GM23338 (cell line): Measurements from ENCODE around the gene FOXK2. TPM values are rescaled to one million over a fixed set of nuclear protein-coding genes. Genes with fewer than 3 reads are reported as not detected.

Experiments used
- ATAC-seq: fragments of 200-7000 bp; cut with Tn5 transposase; 3 replicates; pipeline ENCODE4 v1.9.1; 2020
- DNase-seq: peaks from one replicate; pipeline ENCODE4 v3.0.0-alpha.2; 2015; ENCODE audit warnings: low spot score
- H2AFZ ChIP-seq: fragments of 200-600 bp; sonication (generic); 2 replicates; pipeline ENCODE4 v1.8.0; 2016; ENCODE audit warnings: antibody characterized with exemption, mild to moderate bottlenecking, moderate library complexity
- H3F3A ChIP-seq: fragments of 200-600 bp; sonication (generic); replicated peaks from 2 replicates; pipeline ENCODE4 v1.8.0; 2017; ENCODE audit warnings: antibody characterized with exemption, mixed run types, low read depth
- H3K27ac ChIP-seq: fragments of 200-600 bp; sonication (generic); 2 replicates; pipeline ENCODE4 v1.6.1; 2016; ENCODE audit warnings: low read depth
- H3K27me3 ChIP-seq: fragments of 200-600 bp; sonication (generic); 2 replicates; pipeline ENCODE4 v1.8.0; 2016; ENCODE audit warnings: mild to moderate bottlenecking, mixed run types, moderate library complexity; ENCODE audit not compliant: insufficient read depth
- H3K36me3 ChIP-seq: fragments of 200-600 bp; sonication (generic); 2 replicates; pipeline ENCODE4 v1.8.0; 2016; ENCODE audit warnings: mild to moderate bottlenecking; ENCODE audit not compliant: insufficient read depth
- H3K4me1 ChIP-seq: fragments of 200-600 bp; sonication (generic); 2 replicates; pipeline ENCODE4 v1.8.0; 2016; ENCODE audit warnings: mild to moderate bottlenecking, moderate library complexity; ENCODE audit not compliant: insufficient read depth
- H3K4me2 ChIP-seq: fragments of 200-600 bp; sonication (generic); 2 replicates; pipeline ENCODE4 v1.7.1; 2017; ENCODE audit warnings: mixed run types
- H3K4me3 ChIP-seq: fragments of 200-600 bp; sonication (generic); 2 replicates; pipeline ENCODE4 v1.6.1; 2016; ENCODE audit warnings: mixed run types
- H3K79me2 ChIP-seq: fragments of 200-600 bp; sonication (generic); replicated peaks from 2 replicates; pipeline ENCODE4 v1.8.0; 2017; ENCODE audit warnings: mild to moderate bottlenecking; ENCODE audit not compliant: insufficient read depth
- H3K9me2 ChIP-seq: fragments of 200-600 bp; sonication (generic); 2 replicates; pipeline ENCODE4 v1.8.0; 2017; ENCODE audit not compliant: insufficient read depth
- H4K20me1 ChIP-seq: fragments of 200-600 bp; sonication (generic); replicated peaks from 2 replicates; pipeline ENCODE4 v1.8.0; 2017; ENCODE audit warnings: mild to moderate bottlenecking; ENCODE audit not compliant: insufficient read depth
- H3K27ac Mint-ChIP-seq: 2 replicates; pipeline ENCODE4 v1.8.0; 2020; ENCODE audit warnings: inconsistent platforms, mild to moderate bottlenecking, moderate library complexity, mixed read lengths
- H3K27me3 Mint-ChIP-seq: 3 replicates; pipeline ENCODE4 v1.8.0; 2022; ENCODE audit warnings: low read depth, mild to moderate bottlenecking, moderate library complexity, mixed read lengths, inconsistent platforms; ENCODE audit not compliant: insufficient read depth, poor library complexity
- H3K36me3 Mint-ChIP-seq: 3 replicates; pipeline ENCODE4 v1.8.0; 2021; ENCODE audit warnings: low read depth, mild to moderate bottlenecking, inconsistent platforms, moderate library complexity, mixed read lengths
- H3K4me1 Mint-ChIP-seq: 3 replicates; pipeline ENCODE4 v1.8.0; 2020; ENCODE audit warnings: mild to moderate bottlenecking, inconsistent platforms, mixed read lengths
- H3K4me3 Mint-ChIP-seq: 3 replicates; pipeline ENCODE4 v1.8.0; 2021; ENCODE audit warnings: moderate library complexity, mild to moderate bottlenecking, inconsistent platforms, mixed read lengths
- H3K9me3 Mint-ChIP-seq: 3 replicates; pipeline ENCODE4 v1.8.0; 2020; ENCODE audit warnings: moderate library complexity, mild to moderate bottlenecking, inconsistent platforms, mixed read lengths
- CREB1 ChIP-seq: fragments of 250-450 bp; sonication (Bioruptor Pico); IDR thresholded peaks from 2 replicates; pipeline ENCODE4 v1.5.0; 2020; ENCODE audit warnings: low read depth, mild to moderate bottlenecking, moderate library complexity
- CTCF ChIP-seq, 2 experiments: fragments of 200-600 bp in 1 of 2; sonication (generic) in 1 of 2; conservative IDR thresholded peaks; 2 replicates each; pipeline versions ENCODE4 v1.5.1 to v1.6.1; 2016 to 2017; ENCODE audit warnings: antibody characterized with exemption in 2 of 2, low read depth in 2 of 2, mild to moderate bottlenecking in 2 of 2, moderate library complexity in 1 of 2
- ETS1 ChIP-seq: IDR thresholded peaks from 2 replicates; pipeline ENCODE4 v1.6.1; 2016; ENCODE audit warnings: antibody characterized with exemption
- EZH2 ChIP-seq: fragments of 200-600 bp; sonication (generic); IDR thresholded peaks from one replicate; pipeline ENCODE4 v1.8.0; 2017; ENCODE audit warnings: antibody characterized with exemption, mild to moderate bottlenecking, low read depth; ENCODE audit not compliant: unreplicated experiment
- EZH2phosphoT487 ChIP-seq: fragments of 200-600 bp; sonication (generic); IDR thresholded peaks from one replicate; pipeline ENCODE4 v1.8.1; 2018; ENCODE audit warnings: antibody characterized with exemption; ENCODE audit not compliant: unreplicated experiment
- JUNB ChIP-seq: IDR thresholded peaks from one replicate; pipeline ENCODE4 v1.6.1; 2016; ENCODE audit warnings: antibody characterized with exemption; ENCODE audit not compliant: unreplicated experiment
- NANOG ChIP-seq: IDR thresholded peaks from 2 replicates; pipeline ENCODE4 v1.6.1; 2016; ENCODE audit warnings: antibody characterized with exemption, borderline replicate concordance
- POLR2AphosphoS5 ChIP-seq: IDR thresholded peaks from 2 replicates; pipeline ENCODE4 v1.6.1; 2016; ENCODE audit warnings: antibody characterized with exemption, low read depth
- REST ChIP-seq: IDR thresholded peaks from one replicate; pipeline ENCODE4 v1.6.1; 2018; ENCODE audit warnings: antibody characterized with exemption; ENCODE audit not compliant: unreplicated experiment
- STAT1 ChIP-seq: IDR thresholded peaks from one replicate; pipeline ENCODE4 v1.6.1; 2016; ENCODE audit warnings: antibody characterized with exemption; ENCODE audit not compliant: unreplicated experiment
- ZNF114 ChIP-seq: fragments of 250-450 bp; sonication (Bioruptor Pico); IDR thresholded peaks from 2 replicates; pipeline ENCODE4 v1.5.0; 2020; ENCODE audit warnings: mild to moderate bottlenecking, moderate library complexity
- ZNF331 ChIP-seq: fragments of 250-450 bp; sonication (Bioruptor Pico); IDR thresholded peaks from 2 replicates; pipeline ENCODE4 v1.5.0; 2020; ENCODE audit warnings: low read depth, mild to moderate bottlenecking, moderate library complexity
- polyA plus RNA-seq: library from polyadenylated mRNA; unstranded; fragments of >200 nt; fragmentation: Nextera tagmentation; extraction: Ambion mirVana; gene quantifications from 2 replicates; pipeline ENCODE4 v1.2.1, GENCODE V29; 2016
- total RNA-seq: library from RNA; depleted of rRNA; stranded (reverse); fragments of >200 nt; shearing (Covaris generic); gene quantifications from 2 replicates; pipeline ENCODE4 v1.2.3, GENCODE V29; 2014

Gene FOXK2
- total and polyA plus RNA-seq, 2 experiments from 2014 or later = 12.3 to 66.0 TPM

- Histone ChIP-seq H2AFZ (no peak overlapping the region), H3K36me3 (no peaks in the 10 kb centered on the region), H3K9me2 (no peaks in the 10 kb centered on the region), H3K27me3 (no peaks in the 10 kb centered on the region), H4K20me1 (no peaks in the 10 kb centered on the region), H3K4me1 (no peaks in the 10 kb centered on the region), H3K4me3 (no peak overlapping the region), H3K4me2 (no peak overlapping the region), H3K79me2 (no peaks in the 10 kb centered on the region), H3K27ac (no peak overlapping the region), H3F3A (no peaks in the 10 kb centered on the region)
- no peak overlapping the region for H3K27ac Mint-ChIP-seq
- no peak for ATAC-seq
- no peaks in the 10 kb centered on the region for H3K9me3 Mint-ChIP-seq
- H3K4me1 Mint-ChIP-seq = no peaks in the 10 kb centered on the region
- no peak for DNase-seq
- H3K4me3 Mint-ChIP-seq = no peak overlapping the region
- H3K27me3 Mint-ChIP-seq = peaks cover 10% of the 10 kb centered on the region
- no peak for TF ChIP-seq STAT1
- TF ChIP-seq REST = no peak
- TF ChIP-seq CTCF (conservative IDR thresholded peaks at IDR 0.05; ENCODE audit: low read depth in 2 of 2) = no peak
- no peak for TF ChIP-seq EZH2phosphoT487
- TF ChIP-seq EZH2 = no peak
- no peak for TF ChIP-seq ETS1
- no peak for TF ChIP-seq POLR2AphosphoS5
- no peak for TF ChIP-seq CREB1 (CRISPR knock-in tag)
- no peak for TF ChIP-seq ZNF114
- H3K36me3 Mint-ChIP-seq = peaks cover 39% of the 10 kb centered on the region
Measured at GRCh38 chr17:82487910-82488309, 31.6 kb upstream of the FOXK2 start.

- H2AFZ ChIP-seq = no peak overlapping the region
- H3K4me3 Mint-ChIP-seq = no peak overlapping the region
- peaks cover 5% of the 10 kb centered on the region; the same call in 1 of the 2 replicates for H3F3A ChIP-seq
- no peak overlapping the region for H3K27ac ChIP-seq
- peaks cover 6% of the 10 kb centered on the region; the same call in 1 of the 2 replicates for H3K4me1 ChIP-seq
- no peak overlapping the region for H3K4me2 ChIP-seq
- peaks cover 32% of the 10 kb centered on the region for H3K36me3 Mint-ChIP-seq
- H3K9me3 Mint-ChIP-seq = no peaks in the 10 kb centered on the region; the same call in 2 of the 3 replicates
- H3K9me2 ChIP-seq = no peaks in the 10 kb centered on the region
- no peaks in the 10 kb centered on the region for H3K79me2 ChIP-seq
- ATAC-seq (no peak; the same call in 2 of the 3 replicates), DNase-seq (no peak)
- peaks cover 14% of the 10 kb centered on the region for H3K27me3 Mint-ChIP-seq
- no peaks in the 10 kb centered on the region for H3K27me3 ChIP-seq
- no peak overlapping the region for H3K4me3 ChIP-seq
- H3K4me1 Mint-ChIP-seq = peaks cover 4% of the 10 kb centered on the region; the same call in 2 of the 3 replicates
- no peaks in the 10 kb centered on the region for H4K20me1 ChIP-seq
- no peak overlapping the region for H3K27ac Mint-ChIP-seq
- no peaks in the 10 kb centered on the region for H3K36me3 ChIP-seq
- no peak for TF ChIP-seq ZNF114
- TF ChIP-seq CTCF (conservative IDR thresholded peaks at IDR 0.05; ENCODE audit: low read depth in 2 of 2) = no peak
- no peak for TF ChIP-seq ZNF331 (CRISPR knock-in tag)
- no peak for TF ChIP-seq STAT1
- TF ChIP-seq REST = no peak
- TF ChIP-seq JUNB = no peak
- TF ChIP-seq NANOG = no peak
- no peak for TF ChIP-seq POLR2AphosphoS5
- TF ChIP-seq CREB1 (CRISPR knock-in tag) = no peak
Measured at GRCh38 chr17:82489117-82489516, 30.4 kb upstream of the FOXK2 start.
